Measurements from ENCODE around the gene PHTF2. TPM values are rescaled to one million over a fixed set of nuclear protein-coding genes. Genes with fewer than 3 reads are reported as not detected.

PHTF2 gene
- total and polyA plus RNA-seq, 9 donors: 7.0 to 22.2 (median 12.7) TPM

DNA sequence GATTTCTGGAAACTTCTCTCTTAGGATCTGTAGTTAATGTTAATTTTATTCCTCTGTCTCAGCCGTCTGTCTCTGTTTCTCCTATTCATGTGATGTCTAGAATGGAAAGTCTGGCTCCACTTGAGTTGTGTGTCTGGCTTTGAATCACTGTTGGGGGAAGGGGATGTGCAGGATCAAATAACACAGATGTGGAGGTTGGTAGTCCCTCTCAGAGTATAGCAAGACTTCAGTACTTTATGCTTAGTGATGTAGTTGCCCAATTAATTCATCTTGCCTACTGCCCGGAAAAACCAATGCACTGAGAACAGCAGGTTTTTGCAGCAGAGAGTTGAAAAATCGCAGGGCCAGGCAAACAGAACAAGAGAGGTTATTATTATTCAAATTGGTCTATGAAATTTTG lies 79.2 kb downstream of the PHTF2 start:
- no peak for TF ChIP-seq POLR2A (IDR thresholded peaks at IDR 0.05)
- no peak for DNase-seq
- no peaks in the 10 kb centered on the region for H3K27me3 ChIP-seq
- no peaks in the 10 kb centered on the region for H3K9me3 ChIP-seq
- no peaks in the 10 kb centered on the region for H3K36me3 ChIP-seq
- intact Hi-C loops (cut with DNase I): no loop called here
- no peak overlapping the region for H3K27ac ChIP-seq
- no peaks in the 10 kb centered on the region for H3K4me1 ChIP-seq (ENCODE audit: insufficient read depth)
- H3K4me3 ChIP-seq: no peak overlapping the region
- WGBS, 3 donors: 95% methylated on average over 3 of the region's 3 CpGs

DNA sequence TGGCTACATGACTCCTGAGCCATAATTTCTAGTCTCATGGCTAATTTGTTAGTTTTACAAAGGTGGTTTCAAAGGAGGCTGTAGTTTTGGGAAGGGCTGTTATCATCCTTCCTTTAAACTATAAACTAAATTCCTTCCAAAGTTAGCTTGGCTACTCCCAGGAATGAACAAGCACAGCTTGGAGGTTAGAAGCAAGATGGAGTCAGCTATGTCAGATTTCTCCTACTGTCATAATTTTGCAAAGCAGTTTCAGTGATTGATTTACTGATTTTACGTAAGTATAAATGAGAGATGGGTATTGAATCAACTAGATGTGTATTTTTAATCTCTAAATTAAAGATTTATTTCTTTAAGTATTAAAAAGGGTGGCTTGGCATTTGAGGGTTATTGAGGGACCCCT lies 79.9 kb downstream of the PHTF2 start:
- Histone ChIP-seq H3K4me3 (no peak overlapping the region), H3K4me1 (ENCODE audit: insufficient read depth) (no peaks in the 10 kb centered on the region), H3K36me3 (no peaks in the 10 kb centered on the region), H3K9me3 (no peaks in the 10 kb centered on the region), H3K27ac (no peak overlapping the region), H3K27me3 (no peaks in the 10 kb centered on the region)
- DNase-seq: no peak
- TF ChIP-seq, protein P1, sequence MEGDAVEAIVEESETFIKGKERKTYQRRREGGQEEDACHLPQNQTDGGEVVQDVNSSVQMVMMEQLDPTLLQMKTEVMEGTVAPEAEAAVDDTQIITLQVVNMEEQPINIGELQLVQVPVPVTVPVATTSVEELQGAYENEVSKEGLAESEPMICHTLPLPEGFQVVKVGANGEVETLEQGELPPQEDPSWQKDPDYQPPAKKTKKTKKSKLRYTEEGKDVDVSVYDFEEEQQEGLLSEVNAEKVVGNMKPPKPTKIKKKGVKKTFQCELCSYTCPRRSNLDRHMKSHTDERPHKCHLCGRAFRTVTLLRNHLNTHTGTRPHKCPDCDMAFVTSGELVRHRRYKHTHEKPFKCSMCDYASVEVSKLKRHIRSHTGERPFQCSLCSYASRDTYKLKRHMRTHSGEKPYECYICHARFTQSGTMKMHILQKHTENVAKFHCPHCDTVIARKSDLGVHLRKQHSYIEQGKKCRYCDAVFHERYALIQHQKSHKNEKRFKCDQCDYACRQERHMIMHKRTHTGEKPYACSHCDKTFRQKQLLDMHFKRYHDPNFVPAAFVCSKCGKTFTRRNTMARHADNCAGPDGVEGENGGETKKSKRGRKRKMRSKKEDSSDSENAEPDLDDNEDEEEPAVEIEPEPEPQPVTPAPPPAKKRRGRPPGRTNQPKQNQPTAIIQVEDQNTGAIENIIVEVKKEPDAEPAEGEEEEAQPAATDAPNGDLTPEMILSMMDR (IDR thresholded peaks at IDR 0.05): no peak
- no peak for TF ChIP-seq POLR2A (IDR thresholded peaks at IDR 0.05)
- TF ChIP-seq EP300 (IDR thresholded peaks at IDR 0.05): no peak
- 98 to 100% (median 99%) methylated on average over 1 of the region's 1 CpG for WGBS, 3 donors
- intact Hi-C loops (cut with DNase I): no loop called here

DNA sequence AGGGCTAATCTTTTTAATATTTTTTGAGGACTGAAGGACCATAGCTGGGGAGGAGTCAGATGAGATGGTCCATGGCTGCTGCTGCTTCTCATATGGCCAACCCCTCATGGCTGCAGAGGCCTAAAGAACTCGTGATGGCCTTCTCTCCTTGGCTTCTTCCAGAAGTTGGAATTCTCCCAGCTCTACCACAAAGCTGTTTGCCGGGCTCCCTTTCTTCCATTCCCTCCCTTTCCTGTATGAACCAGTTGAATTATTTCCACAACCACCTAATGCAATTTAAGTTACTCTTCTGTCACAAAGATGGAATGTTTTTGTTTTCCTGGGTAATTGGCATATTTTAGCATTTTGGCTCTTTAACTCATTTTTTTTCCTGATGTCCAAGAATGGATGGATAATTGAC lies 80.7 kb downstream of the PHTF2 start:
- DNase-seq: no peak
- Histone ChIP-seq H3K27ac (no peak overlapping the region), H3K4me1 (ENCODE audit: insufficient read depth) (no peaks in the 10 kb centered on the region), H3K4me3 (no peak overlapping the region), H3K27me3 (no peaks in the 10 kb centered on the region), H3K9me3 (no peaks in the 10 kb centered on the region), H3K36me3 (no peaks in the 10 kb centered on the region)
- no peak for TF ChIP-seq POLR2A (IDR thresholded peaks at IDR 0.05)
- TF ChIP-seq EP300 (IDR thresholded peaks at IDR 0.05): no peak
- TF ChIP-seq, protein P1 (IDR thresholded peaks at IDR 0.05): no peak
- intact Hi-C loops (cut with DNase I): no loop called here
- WGBS, 3 donors: 53 to 65% (median 58%) methylated on average over 2 of the region's 2 CpGs

DNA sequence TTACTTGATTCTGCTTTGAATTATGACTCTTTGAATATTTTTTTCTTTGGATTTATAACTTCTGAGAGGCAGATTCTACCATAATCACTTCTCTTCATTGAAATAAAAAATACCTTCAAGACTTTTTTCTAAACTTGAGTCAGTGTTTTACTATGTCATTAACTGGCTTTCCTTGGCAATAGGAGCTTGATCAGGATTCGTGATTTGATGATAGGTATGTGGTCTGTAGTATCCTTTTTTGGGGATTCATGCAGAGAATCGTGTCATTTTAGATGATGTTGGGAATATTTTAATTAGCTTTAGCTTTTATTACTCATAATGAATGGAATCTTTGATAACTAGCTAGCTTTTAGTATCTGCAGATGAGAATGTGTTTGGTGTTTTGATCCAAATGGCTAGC lies 83.3 kb downstream of the PHTF2 start:
- intact Hi-C loops (cut with DNase I): no loop called here
- TF ChIP-seq POLR2A (IDR thresholded peaks at IDR 0.05): no peak
- TF ChIP-seq, protein P1 (IDR thresholded peaks at IDR 0.05): no peak
- TF ChIP-seq EP300 (IDR thresholded peaks at IDR 0.05): no peak

DNA sequence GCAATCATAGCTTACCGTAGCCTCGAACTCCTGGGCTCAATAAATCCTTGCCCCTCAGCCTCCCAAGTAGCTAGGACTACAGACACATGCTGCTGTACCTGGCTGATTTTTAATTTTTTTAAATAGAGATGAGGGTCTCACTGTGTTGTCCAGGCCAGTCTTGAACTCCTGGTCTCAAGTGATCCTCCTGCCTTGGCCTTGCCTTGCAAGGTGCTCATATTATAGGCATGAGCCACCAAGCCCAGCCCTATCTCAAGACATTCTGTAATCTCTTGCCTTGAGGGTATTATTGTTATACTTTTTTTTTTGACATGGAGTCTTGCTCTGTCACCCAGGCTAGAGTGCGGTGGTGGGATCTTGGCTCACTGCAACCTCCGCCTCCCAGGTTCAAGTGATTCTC lies 86.6 kb downstream of the PHTF2 start:
- Histone ChIP-seq H3K4me1 (ENCODE audit: insufficient read depth) (no peaks in the 10 kb centered on the region), H3K4me3 (no peak overlapping the region), H3K27me3 (no peaks in the 10 kb centered on the region), H3K36me3 (no peaks in the 10 kb centered on the region), H3K9me3 (no peaks in the 10 kb centered on the region), H3K27ac (no peak overlapping the region)
- no peak for DNase-seq
- intact Hi-C loops (cut with DNase I): no loop called here
- TF ChIP-seq, protein P1 (IDR thresholded peaks at IDR 0.05): no peak
- TF ChIP-seq POLR2A (IDR thresholded peaks at IDR 0.05) (no peak), EP300 (IDR thresholded peaks at IDR 0.05) (no peak)
- 80 to 97% (median 96%) methylated on average over 4 of the region's 4 CpGs for WGBS, 3 donors

More for the DNA sequence above, 83.3 kb downstream of the PHTF2 start:
- H3K27ac ChIP-seq: no peak overlapping the region
- no peaks in the 10 kb centered on the region for H3K9me3 ChIP-seq
- H3K27me3 ChIP-seq: no peaks in the 10 kb centered on the region
- DNase-seq: no peak
- H3K4me3 ChIP-seq: no peak overlapping the region
- H3K4me1 ChIP-seq (ENCODE audit: insufficient read depth): no peaks in the 10 kb centered on the region
- no peaks in the 10 kb centered on the region for H3K36me3 ChIP-seq
- 88 to 96% (median 92%) methylated on average over 2 of the region's 2 CpGs for WGBS, 3 donors

Measured in ovary (tissue), 9 donors.